WTC11 (cell line): ENCODE results near the gene ANO4. TPM values are rescaled to one million over a fixed set of nuclear protein-coding genes. Genes with fewer than 3 reads are reported as not detected.
A peak's percentile ranks its signal among the peaks of the same experiment; 100 is the strongest.

Experiments
- ATAC-seq: fragments of 200-7000 bp; cut with Tn5 transposase; 2 replicates; pipeline ENCODE4 v1.10.0; 2021; ENCODE audit warnings: mild to moderate bottlenecking, moderate library complexity
- CTCF ChIA-PET: fragments of 300-600 bp; sonication (Branson Sonifier 250); formaldehyde crosslinking; loops from one replicate; lab custom pipeline; 2021; ENCODE audit warnings: antibody characterized with exemption; lab: Charles Lee
- POLR2A ChIA-PET: fragments of 350-600 bp; sonication (Branson Sonifier 250); formaldehyde crosslinking; loops from one replicate; lab custom pipeline; 2021; ENCODE audit warnings: antibody characterized with exemption; lab: Charles Lee
- DNase-seq: peaks from one replicate; pipeline ENCODE4 v3.0.0; 2021; ENCODE audit warnings: low spot score
- H3K27ac Mint-ChIP-seq: 2 replicates; pipeline ENCODE4 v1.8.0; 2021; ENCODE audit warnings: mixed read lengths
- H3K27me3 Mint-ChIP-seq: 2 replicates; pipeline ENCODE4 v1.8.0; 2021; ENCODE audit warnings: low read depth, mild to moderate bottlenecking, moderate library complexity, mixed read lengths
- H3K36me3 Mint-ChIP-seq: 2 replicates; pipeline ENCODE4 v1.8.0; 2021; ENCODE audit warnings: mixed read lengths
- H3K4me1 Mint-ChIP-seq: 2 replicates; pipeline ENCODE4 v1.8.0; 2022; ENCODE audit warnings: mixed read lengths
- H3K4me3 Mint-ChIP-seq: 2 replicates; pipeline ENCODE4 v1.8.0; 2021; ENCODE audit warnings: mild to moderate bottlenecking, moderate library complexity, mixed read lengths
- H3K9me3 Mint-ChIP-seq: 2 replicates; pipeline ENCODE4 v1.8.0; 2021; ENCODE audit warnings: mixed read lengths
- ATF2 ChIP-seq: sonication (generic); formaldehyde crosslinking; IDR thresholded peaks from 2 replicates; pipeline ENCODE4 v1.8.1; 2022; ENCODE audit warnings: low read depth, missing genetic modification reagents, borderline replicate concordance
- ATF3 ChIP-seq: sonication (generic); formaldehyde crosslinking; conservative IDR thresholded peaks from 2 replicates; pipeline ENCODE4 v1.8.1; 2022; ENCODE audit warnings: mild to moderate bottlenecking, missing genetic modification reagents
- GRHL2 ChIP-seq: fragments of 250-450 bp; sonication (Bioruptor Pico); IDR thresholded peaks from 2 replicates; pipeline ENCODE4 v1.8.0; 2022; ENCODE audit warnings: mild to moderate bottlenecking, moderate library complexity; ENCODE audit not compliant: insufficient replicate concordance, severe bottlenecking
- JUN ChIP-seq: sonication (generic); formaldehyde crosslinking; IDR thresholded peaks from 2 replicates; pipeline ENCODE4 v1.8.0; 2023; ENCODE audit warnings: mild to moderate bottlenecking, missing genetic modification reagents
- NR1H2 ChIP-seq: sonication (generic); formaldehyde crosslinking; IDR thresholded peaks from 2 replicates; pipeline ENCODE4 v1.9.0; 2021; ENCODE audit warnings: mild to moderate bottlenecking, moderate library complexity, missing genetic modification reagents
- TEAD4 ChIP-seq: sonication (generic); formaldehyde crosslinking; IDR thresholded peaks from 2 replicates; pipeline ENCODE4 v1.8.0; 2022; ENCODE audit warnings: mild to moderate bottlenecking, missing genetic modification reagents
- ZNF138 ChIP-seq: sonication (generic); formaldehyde crosslinking; conservative IDR thresholded peaks from 2 replicates; pipeline ENCODE4 v1.8.1; 2022; ENCODE audit warnings: mild to moderate bottlenecking, moderate library complexity, missing genetic modification reagents
- ZNF416 ChIP-seq: fragments of 250-450 bp; sonication (Bioruptor Pico); IDR thresholded peaks from 2 replicates; pipeline ENCODE4 v1.9.0; 2021; ENCODE audit warnings: mild to moderate bottlenecking, inconsistent platforms
- ZNF671 ChIP-seq: fragments of 250-450 bp; sonication (Bioruptor Pico); IDR thresholded peaks from 2 replicates; pipeline ENCODE4 v1.8.0; 2021; ENCODE audit warnings: mild to moderate bottlenecking
- total RNA-seq: library from RNA; stranded (reverse); gene quantifications from 3 replicates; pipeline ENCODE4 v1.2.3, GENCODE V29; 2021
- TF ChIP-seq, protein P1 (sequence below): fragments of 250-450 bp; sonication (Bioruptor Pico); IDR thresholded peaks from 2 replicates; pipeline ENCODE4 v1.9.0; 2021; ENCODE audit warnings: mild to moderate bottlenecking, borderline replicate concordance
- TF ChIP-seq, protein P2 (sequence below): sonication (generic); formaldehyde crosslinking; IDR thresholded peaks from 2 replicates; pipeline ENCODE4 v1.8.1; 2022; ENCODE audit warnings: missing genetic modification reagents, borderline replicate concordance
- TF ChIP-seq, protein P3 (sequence below): fragments of 200-600 bp; IDR thresholded peaks from 2 replicates; pipeline ENCODE4 v1.8.0; 2022; ENCODE audit warnings: antibody characterized with exemption

Gene ANO4
- total RNA-seq, 1 experiment from 2014 or later, result 2.6 TPM

GRCh38 chr12:101168001-101168400, 373.4 kb downstream of the ANO4 start (continued):
- TF ChIP-seq, protein P1, sequence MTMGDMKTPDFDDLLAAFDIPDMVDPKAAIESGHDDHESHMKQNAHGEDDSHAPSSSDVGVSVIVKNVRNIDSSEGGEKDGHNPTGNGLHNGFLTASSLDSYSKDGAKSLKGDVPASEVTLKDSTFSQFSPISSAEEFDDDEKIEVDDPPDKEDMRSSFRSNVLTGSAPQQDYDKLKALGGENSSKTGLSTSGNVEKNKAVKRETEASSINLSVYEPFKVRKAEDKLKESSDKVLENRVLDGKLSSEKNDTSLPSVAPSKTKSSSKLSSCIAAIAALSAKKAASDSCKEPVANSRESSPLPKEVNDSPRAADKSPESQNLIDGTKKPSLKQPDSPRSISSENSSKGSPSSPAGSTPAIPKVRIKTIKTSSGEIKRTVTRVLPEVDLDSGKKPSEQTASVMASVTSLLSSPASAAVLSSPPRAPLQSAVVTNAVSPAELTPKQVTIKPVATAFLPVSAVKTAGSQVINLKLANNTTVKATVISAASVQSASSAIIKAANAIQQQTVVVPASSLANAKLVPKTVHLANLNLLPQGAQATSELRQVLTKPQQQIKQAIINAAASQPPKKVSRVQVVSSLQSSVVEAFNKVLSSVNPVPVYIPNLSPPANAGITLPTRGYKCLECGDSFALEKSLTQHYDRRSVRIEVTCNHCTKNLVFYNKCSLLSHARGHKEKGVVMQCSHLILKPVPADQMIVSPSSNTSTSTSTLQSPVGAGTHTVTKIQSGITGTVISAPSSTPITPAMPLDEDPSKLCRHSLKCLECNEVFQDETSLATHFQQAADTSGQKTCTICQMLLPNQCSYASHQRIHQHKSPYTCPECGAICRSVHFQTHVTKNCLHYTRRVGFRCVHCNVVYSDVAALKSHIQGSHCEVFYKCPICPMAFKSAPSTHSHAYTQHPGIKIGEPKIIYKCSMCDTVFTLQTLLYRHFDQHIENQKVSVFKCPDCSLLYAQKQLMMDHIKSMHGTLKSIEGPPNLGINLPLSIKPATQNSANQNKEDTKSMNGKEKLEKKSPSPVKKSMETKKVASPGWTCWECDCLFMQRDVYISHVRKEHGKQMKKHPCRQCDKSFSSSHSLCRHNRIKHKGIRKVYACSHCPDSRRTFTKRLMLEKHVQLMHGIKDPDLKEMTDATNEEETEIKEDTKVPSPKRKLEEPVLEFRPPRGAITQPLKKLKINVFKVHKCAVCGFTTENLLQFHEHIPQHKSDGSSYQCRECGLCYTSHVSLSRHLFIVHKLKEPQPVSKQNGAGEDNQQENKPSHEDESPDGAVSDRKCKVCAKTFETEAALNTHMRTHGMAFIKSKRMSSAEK (CRISPR knock-in tag), result no peak
- TF ChIP-seq ZNF416 (CRISPR knock-in tag), result no peak
- no peak for TF ChIP-seq ATF2
- no peak for TF ChIP-seq ATF3
- TF ChIP-seq ZNF138 (CRISPR knock-in tag), result no peak
- TF ChIP-seq NR1H2 (CRISPR knock-in tag), result no peak
- TF ChIP-seq ZNF671, result no peak
- TF ChIP-seq, protein P2, sequence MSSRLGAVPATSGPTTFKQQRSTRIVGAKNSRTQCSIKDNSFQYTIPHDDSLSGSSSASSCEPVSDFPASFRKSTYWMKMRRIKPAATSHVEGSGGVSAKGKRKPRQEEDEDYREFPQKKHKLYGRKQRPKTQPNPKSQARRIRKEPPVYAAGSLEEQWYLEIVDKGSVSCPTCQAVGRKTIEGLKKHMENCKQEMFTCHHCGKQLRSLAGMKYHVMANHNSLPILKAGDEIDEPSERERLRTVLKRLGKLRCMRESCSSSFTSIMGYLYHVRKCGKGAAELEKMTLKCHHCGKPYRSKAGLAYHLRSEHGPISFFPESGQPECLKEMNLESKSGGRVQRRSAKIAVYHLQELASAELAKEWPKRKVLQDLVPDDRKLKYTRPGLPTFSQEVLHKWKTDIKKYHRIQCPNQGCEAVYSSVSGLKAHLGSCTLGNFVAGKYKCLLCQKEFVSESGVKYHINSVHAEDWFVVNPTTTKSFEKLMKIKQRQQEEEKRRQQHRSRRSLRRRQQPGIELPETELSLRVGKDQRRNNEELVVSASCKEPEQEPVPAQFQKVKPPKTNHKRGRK (CRISPR knock-in tag), result no peak
- TF ChIP-seq, protein P3, sequence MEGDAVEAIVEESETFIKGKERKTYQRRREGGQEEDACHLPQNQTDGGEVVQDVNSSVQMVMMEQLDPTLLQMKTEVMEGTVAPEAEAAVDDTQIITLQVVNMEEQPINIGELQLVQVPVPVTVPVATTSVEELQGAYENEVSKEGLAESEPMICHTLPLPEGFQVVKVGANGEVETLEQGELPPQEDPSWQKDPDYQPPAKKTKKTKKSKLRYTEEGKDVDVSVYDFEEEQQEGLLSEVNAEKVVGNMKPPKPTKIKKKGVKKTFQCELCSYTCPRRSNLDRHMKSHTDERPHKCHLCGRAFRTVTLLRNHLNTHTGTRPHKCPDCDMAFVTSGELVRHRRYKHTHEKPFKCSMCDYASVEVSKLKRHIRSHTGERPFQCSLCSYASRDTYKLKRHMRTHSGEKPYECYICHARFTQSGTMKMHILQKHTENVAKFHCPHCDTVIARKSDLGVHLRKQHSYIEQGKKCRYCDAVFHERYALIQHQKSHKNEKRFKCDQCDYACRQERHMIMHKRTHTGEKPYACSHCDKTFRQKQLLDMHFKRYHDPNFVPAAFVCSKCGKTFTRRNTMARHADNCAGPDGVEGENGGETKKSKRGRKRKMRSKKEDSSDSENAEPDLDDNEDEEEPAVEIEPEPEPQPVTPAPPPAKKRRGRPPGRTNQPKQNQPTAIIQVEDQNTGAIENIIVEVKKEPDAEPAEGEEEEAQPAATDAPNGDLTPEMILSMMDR, result no peak
- no peak for TF ChIP-seq JUN (CRISPR knock-in tag)

DNA sequence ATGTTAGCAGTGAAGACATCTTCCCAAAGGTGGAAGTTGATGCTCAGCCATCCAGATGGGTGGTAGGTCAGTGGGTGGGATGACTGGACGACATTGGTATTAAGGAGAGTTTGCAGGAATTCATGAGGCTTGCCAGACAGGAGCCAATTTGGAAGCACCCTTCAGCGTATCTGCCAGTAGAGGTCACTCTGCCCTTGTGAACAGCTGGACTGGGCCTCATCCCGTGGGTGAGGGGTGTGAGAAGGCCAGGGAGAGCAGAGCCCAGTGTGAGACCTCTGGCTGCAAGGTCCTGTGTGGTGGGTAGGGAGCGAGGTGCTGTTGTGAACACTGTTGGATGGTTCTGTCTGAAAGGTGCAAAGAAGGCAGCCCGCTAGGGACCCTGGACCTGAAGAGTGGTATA, 377.7 kb downstream of the ANO4 start:
- ATAC-seq (peak; percentile 99), DNase-seq (peak; percentile 75)
- no peaks in the 10 kb centered on the region; the same call in 1 of the 2 replicates for H3K27me3 Mint-ChIP-seq
- TF ChIP-seq, protein P3, result peak; percentile 28; the same call in 1 of the 2 replicates
- TF ChIP-seq GRHL2, result no peak
- TF ChIP-seq TEAD4 (CRISPR knock-in tag), result no peak
- no peaks in the 10 kb centered on the region for H3K4me1 Mint-ChIP-seq
- no peak overlapping the region for H3K4me3 Mint-ChIP-seq
- ChIA-PET POLR2A (interaction anchor here (0.5 kb wide), 1 partner anchor 330 kb away, joined by 3 read pairs; no protein-coding TSS in a partner anchor), CTCF (interaction anchor here (0.6 to 1.3 kb wide), 7 partner anchors 14 to 198 kb away, joined by 3 to 8 read pairs (median 4); partner anchors contain the start of gene UTP20)
- H3K36me3 Mint-ChIP-seq, result no peaks in the 10 kb centered on the region
- no peak overlapping the region for H3K27ac Mint-ChIP-seq
- H3K9me3 Mint-ChIP-seq, result no peaks in the 10 kb centered on the region
